ENCODE data around the gene ZRANB1.
"Not testable (repeated sequence)": the region's sequence is repeated elsewhere in the genome, so short reads cannot be mapped to it uniquely, and the experiment has no call there.

Gene ZRANB1

GRCh38 chr10:124971276-124971675, 29.4 kb downstream of the ZRANB1 start:
- no peak for DNase-seq

GRCh38 chr10:124972637-124973036, 30.7 kb downstream of the ZRANB1 start:
- no peak for DNase-seq

DNA sequence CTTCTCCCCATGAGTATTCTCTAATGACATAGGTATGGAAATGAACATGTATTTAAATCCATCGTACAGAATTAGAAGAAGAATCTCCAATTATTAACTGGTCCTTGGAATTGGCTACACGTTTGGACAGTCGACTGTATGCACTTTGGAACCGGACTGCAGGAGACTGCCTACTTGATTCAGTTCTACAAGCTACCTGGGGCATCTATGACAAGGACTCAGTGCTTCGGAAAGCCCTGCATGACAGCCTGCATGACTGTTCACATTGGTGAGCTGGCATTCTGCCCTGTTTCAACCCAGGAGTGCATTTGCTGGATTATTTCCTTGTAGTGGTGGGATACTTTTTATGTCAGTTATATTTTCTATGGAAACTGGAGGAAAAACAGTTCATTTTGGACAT, 32.2 kb downstream of the ZRANB1 start:
- DNase-seq = no peak

- no peak for DNase-seq
Measured at GRCh38 chr10:124975977-124976514, 34.1 kb downstream of the ZRANB1 start.

DNA sequence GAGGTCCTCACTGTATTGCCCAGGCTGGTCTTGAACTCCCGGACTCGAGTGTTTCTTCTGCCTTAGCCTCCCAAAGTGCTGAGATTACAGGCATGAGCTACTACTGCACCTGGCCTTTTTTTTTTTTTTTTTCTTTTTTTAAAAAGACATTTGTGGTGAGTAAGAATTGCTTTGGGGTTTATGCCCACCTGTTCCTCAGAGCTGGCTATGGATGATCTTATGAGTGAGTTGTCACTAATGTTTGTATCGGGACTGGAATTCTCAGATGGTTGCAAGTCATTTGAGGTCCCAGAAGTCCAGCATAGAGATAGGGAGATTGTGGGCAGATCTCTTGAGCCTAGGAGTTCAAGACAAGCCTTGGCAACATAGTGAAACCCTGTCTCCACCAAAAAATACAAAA, 35.2 kb downstream of the ZRANB1 start:
- DNase-seq = no peak

DNA sequence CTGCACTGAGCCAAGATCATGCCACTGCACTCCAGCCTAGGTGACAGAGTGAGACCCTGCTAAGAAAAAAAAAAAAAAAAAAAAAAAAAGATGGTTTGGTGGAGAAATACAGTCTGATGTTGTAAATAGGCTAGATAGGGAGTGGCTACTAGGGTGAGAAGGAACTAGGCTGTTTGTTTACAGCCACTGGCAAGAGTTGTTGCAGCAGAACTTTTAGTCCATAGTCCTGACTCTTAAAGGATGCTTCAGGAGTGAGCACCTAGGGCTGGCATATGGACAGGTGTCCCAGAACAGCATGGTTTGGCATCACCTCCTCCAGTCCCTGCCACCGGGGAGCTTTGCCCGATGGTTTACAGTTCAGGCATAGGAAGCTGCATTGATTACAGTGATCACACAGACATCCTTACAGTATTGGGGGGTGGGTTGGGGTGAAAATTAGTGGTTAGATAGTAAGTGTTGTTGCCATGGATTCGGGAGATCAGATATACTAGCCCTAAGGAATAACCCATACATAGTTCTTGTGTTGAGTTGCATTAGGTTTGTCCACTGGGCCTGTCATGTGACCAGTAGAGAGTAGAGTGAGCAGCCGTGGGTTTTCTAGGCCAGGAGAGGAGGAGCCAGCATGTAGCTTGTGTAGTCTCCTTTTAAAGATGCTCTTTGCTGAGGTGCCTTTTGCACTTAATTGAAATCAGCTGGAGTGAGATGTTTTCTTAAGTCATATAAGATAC, 35.9 kb downstream of the ZRANB1 start:
- no peak for DNase-seq

DNA sequence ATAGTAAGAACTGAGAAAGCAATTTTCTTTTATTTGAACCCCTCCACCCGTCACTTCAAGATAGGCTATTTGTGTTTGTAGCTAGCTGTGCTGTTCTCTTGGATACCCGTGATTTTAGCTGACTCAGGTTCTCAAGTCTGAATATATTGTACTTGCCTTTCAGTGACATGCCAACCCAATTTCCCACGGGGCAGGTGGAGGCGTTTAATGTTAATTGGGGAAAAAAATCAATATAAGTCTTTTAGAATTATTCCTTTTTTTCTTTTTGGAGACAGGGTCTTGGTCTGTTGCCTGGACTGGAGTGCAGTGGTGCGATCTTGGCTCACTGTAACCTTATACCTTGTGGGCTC, 36.4 kb downstream of the ZRANB1 start:
- DNase-seq = no peak

- no peak for DNase-seq
Measured at GRCh38 chr10:124983321-124983720, 41.4 kb downstream of the ZRANB1 start.

- DNase-seq = no peak
Measured at GRCh38 chr10:124984376-124984775, 42.5 kb downstream of the ZRANB1 start.

GRCh38 chr10:124985162-124985561, 43.2 kb downstream of the ZRANB1 start:
- DNase-seq = no peak

DNA sequence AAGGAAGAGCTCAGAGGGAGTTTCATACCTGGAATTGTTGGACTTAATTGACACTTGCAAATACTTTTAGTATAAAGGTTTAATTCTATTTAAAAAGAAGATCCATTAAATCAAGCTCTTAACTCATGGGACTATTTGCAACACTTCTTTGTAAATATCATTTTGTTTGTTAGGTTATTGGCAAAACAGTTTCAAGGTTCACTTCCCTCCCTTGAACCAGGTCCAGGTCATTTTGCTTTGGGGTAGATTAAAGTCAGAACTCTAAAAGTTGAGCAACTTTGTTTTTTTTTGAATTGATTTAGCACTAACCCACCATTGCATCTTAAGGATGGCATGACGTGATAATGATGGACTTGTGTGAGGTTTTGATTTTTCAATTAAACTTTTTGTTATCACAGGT, 45.9 kb downstream of the ZRANB1 start:
- no peak for DNase-seq

- not testable (repeated sequence) for DNase-seq
Measured at GRCh38 chr10:124988753-124989152, 46.8 kb downstream of the ZRANB1 start.

- no peak for DNase-seq
Measured at GRCh38 chr10:124989526-124989925, 47.6 kb downstream of the ZRANB1 start.

- DNase-seq = no peak
Measured at GRCh38 chr10:124990671-124991625, 49.0 kb downstream of the ZRANB1 start.

- DNase-seq = no peak
Measured at GRCh38 chr10:124991835-124992234, 49.9 kb downstream of the ZRANB1 start.

DNA sequence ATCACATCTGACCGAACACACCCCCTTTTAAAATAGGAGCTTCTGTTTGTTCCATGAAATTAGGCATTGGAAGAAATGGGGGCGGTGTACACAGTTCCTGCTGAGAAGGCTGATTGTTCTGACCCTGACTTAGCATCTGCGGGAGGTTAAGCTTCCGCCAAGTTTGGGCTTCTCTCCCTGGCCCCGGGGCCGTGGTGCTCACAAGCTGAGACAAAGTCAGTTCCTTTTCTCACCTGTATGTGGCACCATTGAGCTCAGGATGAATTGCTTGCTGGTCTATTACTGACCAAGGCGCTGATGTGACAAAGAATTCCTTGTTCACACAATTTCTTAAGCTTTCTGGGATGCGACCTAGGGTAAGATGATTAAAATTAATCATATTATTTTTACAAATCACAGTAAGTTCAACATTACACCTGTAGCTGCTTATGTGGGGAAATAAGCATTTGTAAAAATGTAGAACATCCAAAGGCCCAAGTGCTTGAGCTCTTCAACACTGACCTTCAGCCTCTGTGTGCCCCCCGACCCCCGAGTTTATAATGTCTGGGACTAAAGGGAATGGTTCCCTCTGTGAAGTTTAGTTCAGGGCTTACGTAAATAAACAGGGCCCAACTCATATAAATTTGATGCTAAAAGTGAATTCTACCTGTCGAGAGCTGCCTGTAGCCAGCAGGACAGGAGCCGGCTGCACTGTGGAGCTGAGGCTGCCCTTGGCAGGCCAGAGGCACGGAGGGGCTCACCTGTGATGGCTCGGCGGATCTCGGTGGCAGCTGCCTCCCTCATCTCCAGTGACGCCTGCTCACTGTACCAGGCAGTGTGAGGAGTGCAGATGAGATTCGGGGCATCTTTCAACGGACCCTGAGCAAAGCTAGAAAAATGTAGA, 50.8 kb downstream of the ZRANB1 start:
- DNase-seq = no peak

- no peak for DNase-seq
Measured at GRCh38 chr10:124993345-124993708, 51.4 kb downstream of the ZRANB1 start.

GRCh38 chr10:124993736-124994451, 52.0 kb downstream of the ZRANB1 start:
- no peak for DNase-seq

DNA sequence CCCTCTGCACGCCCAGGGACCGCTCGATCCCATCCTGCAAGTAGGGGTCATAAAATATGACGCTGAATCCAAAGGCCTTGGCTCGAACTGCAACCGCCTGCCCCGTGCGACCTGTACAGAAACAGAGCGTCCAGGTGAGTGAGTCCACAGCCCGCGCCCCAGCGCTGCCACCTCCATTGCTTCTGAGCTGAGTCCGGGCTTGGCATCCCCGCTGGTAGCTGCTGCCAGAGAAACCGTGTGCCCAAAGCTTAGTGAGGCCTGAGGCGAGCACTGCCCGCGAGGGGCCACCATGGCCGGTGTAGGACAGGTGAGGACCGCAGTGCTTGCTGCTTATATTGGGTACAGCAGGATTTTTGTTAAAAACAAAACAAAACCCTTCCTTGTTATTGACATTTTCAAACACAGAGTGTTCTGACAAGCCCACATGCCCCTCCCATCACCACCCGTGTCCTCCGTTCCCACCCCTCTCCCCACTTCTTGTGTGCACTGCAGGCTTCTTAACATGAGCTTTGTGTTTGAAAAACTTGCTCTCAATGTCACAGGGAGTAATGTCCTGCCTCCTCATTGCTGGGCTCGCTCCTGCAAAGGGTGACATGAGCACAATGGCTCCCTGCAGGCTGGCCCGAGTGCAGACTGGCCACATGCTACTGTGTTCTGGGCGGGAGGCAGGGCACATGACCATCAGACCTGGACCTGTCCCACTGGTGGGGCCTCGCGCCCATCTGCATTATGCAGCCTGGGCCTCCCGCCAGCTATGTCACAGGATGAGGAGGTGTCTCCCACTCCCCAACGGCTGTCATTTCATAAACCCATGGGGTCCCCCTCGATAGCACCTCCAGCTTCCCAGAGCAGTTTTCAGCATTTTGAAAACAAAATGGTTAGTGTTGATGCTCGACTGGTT, 52.9 kb downstream of the ZRANB1 start:
- DNase-seq = no peak

DNA sequence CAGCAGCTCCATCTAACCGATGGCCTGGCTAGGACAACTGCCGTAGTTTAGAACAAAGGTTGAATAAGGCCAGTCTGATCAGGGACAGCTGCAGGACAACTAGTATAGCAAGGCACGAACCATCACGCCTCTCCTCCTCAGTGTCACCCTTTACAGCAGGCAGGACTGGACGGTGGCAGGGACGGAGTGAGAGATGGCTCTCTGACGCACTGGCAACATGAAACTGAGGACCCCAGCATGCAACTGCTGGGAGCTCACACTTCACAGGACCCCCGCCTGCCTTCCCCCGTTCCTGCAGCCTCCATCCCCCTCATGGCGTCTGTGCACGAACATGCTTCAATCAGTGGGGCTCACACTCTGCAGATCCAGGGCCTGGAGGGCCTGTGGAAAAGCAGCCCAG, 53.7 kb downstream of the ZRANB1 start:
- DNase-seq = no peak
